Peyer's patch (tissue), 4 donors: Measurements from ENCODE around the gene CLSTN1.

Experiments
- CTCF ChIP-seq, 6 experiments: fragments of 450-650 bp in 4 of 6; fragments of 200-600 bp in 2 of 6; sonication (generic) in 1 of 6; IDR thresholded peaks; one replicate each; pipeline ENCODE4 v1.5.1; 2017 to 2019; ENCODE audit warnings: antibody characterized with exemption in 6 of 6, mild to moderate bottlenecking in 3 of 6, moderate library complexity in 1 of 6
- POLR2A ChIP-seq, 2 donors: fragments of 450-650 bp; IDR thresholded peaks; one replicate each; pipeline ENCODE4 v1.5.1; 2017; ENCODE audit warnings: antibody characterized with exemption in 2 of 2, mild to moderate bottlenecking in 2 of 2, moderate library complexity in 2 of 2

DNA sequence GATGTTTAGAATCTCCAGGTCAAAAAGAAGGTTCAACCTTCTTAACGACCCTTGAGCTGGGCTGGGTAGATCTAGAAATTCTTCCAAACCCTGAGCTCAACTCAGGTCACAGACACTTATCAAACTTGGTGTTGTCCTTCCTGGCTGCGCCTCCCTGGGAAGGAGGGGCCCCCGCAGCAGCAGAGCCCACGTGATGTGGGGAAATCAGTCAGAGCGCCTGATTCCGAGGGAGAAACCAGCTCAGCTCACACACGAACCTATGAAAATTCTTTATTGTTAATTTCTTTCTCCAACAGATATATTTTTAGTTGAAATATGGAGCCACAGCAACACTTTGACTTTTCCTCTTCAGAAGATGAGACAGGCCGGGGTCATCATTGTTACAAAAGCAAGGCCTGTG lies 24.3 kb upstream of the CLSTN1 start:
- TF ChIP-seq CTCF (IDR thresholded peaks at IDR 0.05) (no peak), POLR2A (IDR thresholded peaks at IDR 0.05) (no peak)
